Panc1 (cell line): ENCODE data around the gene TRPM5.

Experiments
- CTCF ChIP-seq: fragments of 450-650 bp; IDR thresholded peaks from 2 replicates; pipeline ENCODE4 v1.5.1; 2017; ENCODE audit warnings: mild to moderate bottlenecking
- POLR2AphosphoS5 ChIP-seq: IDR thresholded peaks from 2 replicates; pipeline ENCODE4 v1.6.1; 2012; ENCODE audit warnings: mild to moderate bottlenecking, low read depth, low read length, moderate library complexity
- REST ChIP-seq, 2 experiments: IDR thresholded peaks; 2 replicates each; pipeline ENCODE4 v1.6.1; 2011 to 2012; ENCODE audit warnings: low read depth in 2 of 2, control low read depth in 1 of 2, low read length in 1 of 2, mild to moderate bottlenecking in 1 of 2, moderate library complexity in 1 of 2; ENCODE audit not compliant: insufficient read depth in 1 of 2
- TCF7L2 ChIP-seq: IDR thresholded peaks from 2 replicates; pipeline ENCODE4 v1.6.1; 2011; ENCODE audit warnings: mild to moderate bottlenecking, low read depth, low read length, inconsistent platforms

GRCh38 chr11:2413742-2414579 lies 30.4 kb downstream of the TRPM5 start:
- TF ChIP-seq REST (IDR thresholded peaks at IDR 0.05; ENCODE audit: insufficient read depth in 1 of 2, low read depth in 2 of 2, low read length in 1 of 2) (no peak), CTCF (no peak), POLR2AphosphoS5 (no peak), TCF7L2 (no peak)
